ENCODE data around the gene DNAJC13. TPM values are rescaled to one million over a fixed set of nuclear protein-coding genes. Genes with fewer than 3 reads are reported as not detected.

DNAJC13 gene
- total and polyA plus RNA-seq, 11 donors, result 6.6 to 45.1 (median 29.8) TPM

DNA sequence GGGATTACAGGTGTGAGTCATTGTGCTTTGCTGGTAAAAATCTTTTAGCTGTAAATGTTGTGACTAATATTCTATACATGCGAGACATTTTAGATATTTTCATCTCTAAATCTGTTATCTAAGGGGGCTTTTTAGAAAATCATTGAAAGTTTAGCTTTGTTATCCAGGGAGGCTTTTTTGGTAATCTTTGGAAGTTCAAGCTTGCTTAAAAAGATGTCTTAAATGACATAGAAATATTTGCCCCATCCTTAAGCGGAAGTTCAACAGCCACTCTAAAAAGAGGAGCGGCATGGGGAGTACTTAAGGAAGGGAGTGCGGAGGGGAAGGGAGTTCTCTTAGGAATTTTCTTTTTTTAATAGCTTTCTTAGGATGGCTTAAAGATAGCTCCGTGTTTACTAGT is 26.1 kb downstream of the DNAJC13 start:
- H3K4me1 ChIP-seq, result peaks cover 0 to 56% (median 13%) of the 10 kb centered on the region in 12 donors
- DNase-seq (no peak), ATAC-seq (no peak)
- no peak overlapping the region for H3K4me3 ChIP-seq
- H3K27me3 ChIP-seq, result no peaks in the 10 kb centered on the region
- TF ChIP-seq, protein P1, sequence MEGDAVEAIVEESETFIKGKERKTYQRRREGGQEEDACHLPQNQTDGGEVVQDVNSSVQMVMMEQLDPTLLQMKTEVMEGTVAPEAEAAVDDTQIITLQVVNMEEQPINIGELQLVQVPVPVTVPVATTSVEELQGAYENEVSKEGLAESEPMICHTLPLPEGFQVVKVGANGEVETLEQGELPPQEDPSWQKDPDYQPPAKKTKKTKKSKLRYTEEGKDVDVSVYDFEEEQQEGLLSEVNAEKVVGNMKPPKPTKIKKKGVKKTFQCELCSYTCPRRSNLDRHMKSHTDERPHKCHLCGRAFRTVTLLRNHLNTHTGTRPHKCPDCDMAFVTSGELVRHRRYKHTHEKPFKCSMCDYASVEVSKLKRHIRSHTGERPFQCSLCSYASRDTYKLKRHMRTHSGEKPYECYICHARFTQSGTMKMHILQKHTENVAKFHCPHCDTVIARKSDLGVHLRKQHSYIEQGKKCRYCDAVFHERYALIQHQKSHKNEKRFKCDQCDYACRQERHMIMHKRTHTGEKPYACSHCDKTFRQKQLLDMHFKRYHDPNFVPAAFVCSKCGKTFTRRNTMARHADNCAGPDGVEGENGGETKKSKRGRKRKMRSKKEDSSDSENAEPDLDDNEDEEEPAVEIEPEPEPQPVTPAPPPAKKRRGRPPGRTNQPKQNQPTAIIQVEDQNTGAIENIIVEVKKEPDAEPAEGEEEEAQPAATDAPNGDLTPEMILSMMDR (IDR thresholded peaks at IDR 0.05), result no peak
- no peak for TF ChIP-seq POLR2A (IDR thresholded peaks at IDR 0.05)
- peaks cover 0 to 14% (median 0%) of the 10 kb centered on the region in 9 donors for H3K36me3 ChIP-seq
- H3K27ac ChIP-seq, result no peak overlapping the region
- 92 to 95% (median 93%) methylated on average over 5 of the region's 5 CpGs for WGBS, 4 donors
- intact Hi-C loops (cut with DNase I), result no loop called here
- no peaks in the 10 kb centered on the region for H3K9me3 ChIP-seq

DNA sequence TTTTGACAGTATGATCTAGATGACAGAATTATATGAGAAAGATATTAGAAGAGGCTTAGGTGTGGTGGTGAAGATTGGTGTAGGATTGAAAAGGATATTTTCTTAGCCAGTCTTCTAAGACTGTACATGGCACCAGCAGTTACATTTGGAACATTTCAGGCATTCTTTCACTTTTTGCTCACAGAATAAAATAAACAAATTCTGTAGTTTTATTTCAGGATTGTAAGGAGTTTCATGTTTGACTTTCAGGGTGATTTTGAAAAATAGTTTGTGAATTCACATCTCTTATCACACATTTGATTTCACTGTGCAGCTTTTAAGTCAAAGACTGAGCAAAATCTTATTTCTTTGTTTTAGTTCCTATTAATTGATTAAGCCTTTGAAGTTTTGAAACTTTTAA is 27.1 kb downstream of the DNAJC13 start:
- TF ChIP-seq, protein P1 (IDR thresholded peaks at IDR 0.05), result no peak
- no peak overlapping the region for H3K4me3 ChIP-seq
- H3K27me3 ChIP-seq, result no peaks in the 10 kb centered on the region
- no peaks in the 10 kb centered on the region for H3K9me3 ChIP-seq
- H3K36me3 ChIP-seq, result peaks cover 0 to 12% (median 0%) of the 10 kb centered on the region in 9 donors
- H3K4me1 ChIP-seq, result peaks cover 0 to 56% (median 22%) of the 10 kb centered on the region in 12 donors
- intact Hi-C loops (cut with DNase I), result no loop called here
- ATAC-seq, result no peak
- peak overlapping the region in 1 of 12 donors; percentile 77 for H3K27ac ChIP-seq
- no peak for DNase-seq

DNA sequence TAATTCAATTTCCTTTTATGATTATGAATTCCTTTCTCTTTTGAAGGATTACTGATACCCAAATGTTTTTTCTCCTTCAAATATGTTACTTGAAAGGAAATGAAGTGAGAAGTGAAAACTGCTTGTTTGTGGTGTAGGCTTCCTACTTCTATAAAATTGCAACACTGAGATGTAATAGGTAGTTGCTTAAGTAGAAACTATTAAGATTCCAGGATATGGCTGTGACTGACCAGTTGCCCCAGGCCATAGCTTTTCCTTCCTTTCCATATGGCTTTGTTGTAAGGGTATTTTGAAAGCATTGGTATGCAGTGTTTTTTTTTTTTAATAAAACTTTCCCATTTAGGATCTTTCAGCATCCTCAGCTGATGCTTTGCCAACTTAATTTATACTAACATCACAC is 28.5 kb downstream of the DNAJC13 start:
- peak in 2 of 4 donors; percentile 40 to 70 for ATAC-seq
- TF ChIP-seq, protein P1 (IDR thresholded peaks at IDR 0.05), result no peak
- no peak for TF ChIP-seq POLR2A (IDR thresholded peaks at IDR 0.05)
- peak overlapping the region in 1 of 12 donors; percentile 77 for H3K27ac ChIP-seq

GRCh38 chr3:132448216-132448961 is 31.1 kb downstream of the DNAJC13 start:
- ATAC-seq (peak; percentile 54 to 77 (median 73)), DNase-seq (peak in 4 of 5 donors; percentile 39 to 76 (median 72))
- Histone ChIP-seq H3K9me3 (no peaks in the 10 kb centered on the region), H3K36me3 (peaks cover 0 to 32% (median 17%) of the 10 kb centered on the region in 9 donors), H3K27me3 (no peaks in the 10 kb centered on the region), H3K27ac (peak overlapping the region; percentile 10 to 80 (median 66)), H3K4me1 (peaks cover 0 to 57% (median 25%) of the 10 kb centered on the region in 12 donors), H3K4me3 (peak overlapping the region in 1 of 12 donors; percentile 3)
- TF ChIP-seq, protein P1 (IDR thresholded peaks at IDR 0.05), result no peak
- no peak for TF ChIP-seq POLR2A (IDR thresholded peaks at IDR 0.05)
- intact Hi-C loops (cut with DNase I), result loop anchor here in 1 of 10 donors (5.0 kb wide), 1 partner anchor 96 kb away; no protein-coding TSS in a partner anchor
- WGBS, 4 donors, result 15 to 23% (median 16%) methylated on average over 6 of the region's 6 CpGs

More for the DNA sequence above, 28.5 kb downstream of the DNAJC13 start:
- H3K27me3 ChIP-seq, result no peaks in the 10 kb centered on the region
- H3K36me3 ChIP-seq, result peaks cover 0 to 6% (median 0%) of the 10 kb centered on the region in 9 donors
- DNase-seq, result no peak
- H3K9me3 ChIP-seq, result no peaks in the 10 kb centered on the region
- peaks cover 0 to 57% (median 25%) of the 10 kb centered on the region in 12 donors for H3K4me1 ChIP-seq
- no peak overlapping the region for H3K4me3 ChIP-seq
- intact Hi-C loops (cut with DNase I), result loop anchor here in 1 of 10 donors (5.0 kb wide), 1 partner anchor 94 kb away; no protein-coding TSS in a partner anchor
